Astrocyte (in vitro differentiated cells and primary cell): ENCODE data around the gene MIA.

Source experiments
- CTCF ChIP-seq: IDR thresholded peaks from 2 replicates; pipeline ENCODE4 v1.5.1; 2011; ENCODE audit warnings: low read depth, mild to moderate bottlenecking, inconsistent platforms, low read length, moderate library complexity; ENCODE audit not compliant: insufficient read depth
- EZH2 ChIP-seq: IDR thresholded peaks from 2 replicates; pipeline ENCODE4 v1.6.1; 2012; ENCODE audit warnings: mild to moderate bottlenecking, low read length, inconsistent platforms; ENCODE audit not compliant: insufficient read depth

- TF ChIP-seq CTCF (no peak), EZH2 (no peak)
These were observed 24.3 kb upstream of the MIA start, which contains the start of gene SNRPA for GRCh38 chr19:40750874-40751537.
